ENCODE data around the gene CBFA2T3.

GRCh38 chr16:88854306-88855111 lies 122.5 kb downstream of the CBFA2T3 start:
- TF ChIP-seq POLR2AphosphoS5 (IDR thresholded peaks at IDR 0.05) = no peak
- no peak for TF ChIP-seq POLR2A (IDR thresholded peaks at IDR 0.05)
